K562 (cell line): Measurements from ENCODE around the gene SDCCAG8. TPM values are rescaled to one million over a fixed set of nuclear protein-coding genes. Genes with fewer than 3 reads are reported as not detected.

Source experiments
- NEUROD1 ChIP-seq: fragments of 150-350 bp; IDR thresholded peaks from 2 replicates; pipeline ENCODE4 v1.6.1; 2014; ENCODE audit warnings: borderline replicate concordance, low read length, low read depth; ENCODE audit not compliant: partially characterized antibody
- POLR2A ChIP-seq: fragments of 450-650 bp; conservative IDR thresholded peaks from 2 replicates; pipeline ENCODE4 v1.6.1; 2016
- POLR3G ChIP-seq: IDR thresholded peaks from 2 replicates; pipeline ENCODE4 v1.6.1; 2011; ENCODE audit not compliant: insufficient read length, insufficient replicate concordance; ENCODE audit errors: extremely low read depth
- PTTG1 ChIP-seq: fragments of 450-650 bp; IDR thresholded peaks from 2 replicates; pipeline ENCODE4 v1.6.1; 2016; ENCODE audit warnings: low read depth, mild to moderate bottlenecking, missing genetic modification characterization, missing compliant biosample characterization
- polyA plus RNA-seq, 8 experiments: library from polyadenylated mRNA; depleted of rRNA in 4 of 8; stranded (reverse) in 5 of 8; unstranded in 3 of 8; fragments of >200 nt; fragmentation: Nextera tagmentation in 2 of 8; fragmentation: Illumina TruSeq in 1 of 8; extraction: Ambion mirVana in 2 of 8; extraction: Trizol in 1 of 8; gene quantifications; 2 replicates each; pipeline versions ENCODE4 v1.2.1 to v1.2.3, GENCODE V29; 2011 to 2014; ENCODE audit warnings: inconsistent platforms in 1 of 8, missing spikeins in 1 of 8
- total RNA-seq, 7 experiments: library from RNA; depleted of rRNA in 6 of 7; stranded (reverse); fragments of >200 nt in 6 of 7; fragmentation: Illumina TruSeq in 2 of 7; extraction: Trizol in 2 of 7; gene quantifications; 2 replicates each; pipeline versions ENCODE4 v1.2.1 to v1.2.3, GENCODE V29; 2011 to 2021; ENCODE audit warnings: low replicate concordance in 1 of 7
- TF ChIP-seq, protein P1 (sequence below): fragments of 450-650 bp; IDR thresholded peaks from 2 replicates; pipeline ENCODE4 v1.6.1; 2016; ENCODE audit warnings: low read depth
- TF ChIP-seq, protein P2 (sequence below): sonication (generic); formaldehyde crosslinking; IDR thresholded peaks from 2 replicates; pipeline ENCODE4 v1.8.0; 2023; ENCODE audit warnings: mild to moderate bottlenecking, missing genetic modification reagents
- TF ChIP-seq, protein P3 (sequence below): fragments of 250-450 bp; sonication (Bioruptor Pico); IDR thresholded peaks from 2 replicates; pipeline ENCODE4 v1.9.0; 2021; ENCODE audit warnings: mild to moderate bottlenecking

The SDCCAG8 gene
- total and polyA plus RNA-seq, 9 of the 15 experiments (the other 6 are each of a cell fraction or from before 2014, with no cell fraction given), result 17.9 to 36.7 (median 25.4) TPM

DNA sequence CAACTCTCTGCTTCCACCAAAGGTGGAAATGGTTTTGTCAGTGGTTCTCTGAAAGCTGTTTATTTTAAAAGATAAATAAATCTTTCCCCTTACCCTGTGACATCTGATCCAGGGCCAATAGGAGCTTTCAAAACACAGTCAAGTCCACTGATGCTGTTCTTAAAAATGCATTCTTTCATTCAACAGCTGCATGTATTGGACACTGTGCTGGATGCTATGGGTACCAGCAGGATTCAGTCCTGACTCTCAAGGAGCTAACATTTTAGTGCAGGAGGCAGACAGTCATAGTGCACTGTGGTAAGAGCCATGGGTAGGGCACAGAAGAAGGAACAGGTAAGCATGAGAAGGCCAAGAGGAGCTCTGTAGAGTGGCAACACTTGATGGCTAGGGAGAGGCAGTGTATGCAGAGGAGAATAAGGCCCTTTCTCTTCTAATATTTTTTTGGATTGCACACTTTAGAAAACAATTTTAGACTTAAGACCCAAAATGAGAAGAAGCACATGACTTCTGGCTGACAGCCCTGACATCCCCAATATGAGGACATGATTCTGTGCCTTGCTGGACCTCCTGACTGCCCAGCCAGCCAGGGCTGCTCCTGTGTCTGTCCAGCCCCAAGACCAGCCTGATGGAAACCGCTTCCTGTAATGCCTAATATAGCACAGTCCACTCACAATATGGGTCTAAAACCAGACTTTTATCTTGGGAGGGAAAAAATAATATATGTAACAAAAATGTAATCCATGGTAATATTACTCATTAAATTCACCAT, 207.3 kb downstream of the SDCCAG8 start (continued):
- TF ChIP-seq, protein P1, sequence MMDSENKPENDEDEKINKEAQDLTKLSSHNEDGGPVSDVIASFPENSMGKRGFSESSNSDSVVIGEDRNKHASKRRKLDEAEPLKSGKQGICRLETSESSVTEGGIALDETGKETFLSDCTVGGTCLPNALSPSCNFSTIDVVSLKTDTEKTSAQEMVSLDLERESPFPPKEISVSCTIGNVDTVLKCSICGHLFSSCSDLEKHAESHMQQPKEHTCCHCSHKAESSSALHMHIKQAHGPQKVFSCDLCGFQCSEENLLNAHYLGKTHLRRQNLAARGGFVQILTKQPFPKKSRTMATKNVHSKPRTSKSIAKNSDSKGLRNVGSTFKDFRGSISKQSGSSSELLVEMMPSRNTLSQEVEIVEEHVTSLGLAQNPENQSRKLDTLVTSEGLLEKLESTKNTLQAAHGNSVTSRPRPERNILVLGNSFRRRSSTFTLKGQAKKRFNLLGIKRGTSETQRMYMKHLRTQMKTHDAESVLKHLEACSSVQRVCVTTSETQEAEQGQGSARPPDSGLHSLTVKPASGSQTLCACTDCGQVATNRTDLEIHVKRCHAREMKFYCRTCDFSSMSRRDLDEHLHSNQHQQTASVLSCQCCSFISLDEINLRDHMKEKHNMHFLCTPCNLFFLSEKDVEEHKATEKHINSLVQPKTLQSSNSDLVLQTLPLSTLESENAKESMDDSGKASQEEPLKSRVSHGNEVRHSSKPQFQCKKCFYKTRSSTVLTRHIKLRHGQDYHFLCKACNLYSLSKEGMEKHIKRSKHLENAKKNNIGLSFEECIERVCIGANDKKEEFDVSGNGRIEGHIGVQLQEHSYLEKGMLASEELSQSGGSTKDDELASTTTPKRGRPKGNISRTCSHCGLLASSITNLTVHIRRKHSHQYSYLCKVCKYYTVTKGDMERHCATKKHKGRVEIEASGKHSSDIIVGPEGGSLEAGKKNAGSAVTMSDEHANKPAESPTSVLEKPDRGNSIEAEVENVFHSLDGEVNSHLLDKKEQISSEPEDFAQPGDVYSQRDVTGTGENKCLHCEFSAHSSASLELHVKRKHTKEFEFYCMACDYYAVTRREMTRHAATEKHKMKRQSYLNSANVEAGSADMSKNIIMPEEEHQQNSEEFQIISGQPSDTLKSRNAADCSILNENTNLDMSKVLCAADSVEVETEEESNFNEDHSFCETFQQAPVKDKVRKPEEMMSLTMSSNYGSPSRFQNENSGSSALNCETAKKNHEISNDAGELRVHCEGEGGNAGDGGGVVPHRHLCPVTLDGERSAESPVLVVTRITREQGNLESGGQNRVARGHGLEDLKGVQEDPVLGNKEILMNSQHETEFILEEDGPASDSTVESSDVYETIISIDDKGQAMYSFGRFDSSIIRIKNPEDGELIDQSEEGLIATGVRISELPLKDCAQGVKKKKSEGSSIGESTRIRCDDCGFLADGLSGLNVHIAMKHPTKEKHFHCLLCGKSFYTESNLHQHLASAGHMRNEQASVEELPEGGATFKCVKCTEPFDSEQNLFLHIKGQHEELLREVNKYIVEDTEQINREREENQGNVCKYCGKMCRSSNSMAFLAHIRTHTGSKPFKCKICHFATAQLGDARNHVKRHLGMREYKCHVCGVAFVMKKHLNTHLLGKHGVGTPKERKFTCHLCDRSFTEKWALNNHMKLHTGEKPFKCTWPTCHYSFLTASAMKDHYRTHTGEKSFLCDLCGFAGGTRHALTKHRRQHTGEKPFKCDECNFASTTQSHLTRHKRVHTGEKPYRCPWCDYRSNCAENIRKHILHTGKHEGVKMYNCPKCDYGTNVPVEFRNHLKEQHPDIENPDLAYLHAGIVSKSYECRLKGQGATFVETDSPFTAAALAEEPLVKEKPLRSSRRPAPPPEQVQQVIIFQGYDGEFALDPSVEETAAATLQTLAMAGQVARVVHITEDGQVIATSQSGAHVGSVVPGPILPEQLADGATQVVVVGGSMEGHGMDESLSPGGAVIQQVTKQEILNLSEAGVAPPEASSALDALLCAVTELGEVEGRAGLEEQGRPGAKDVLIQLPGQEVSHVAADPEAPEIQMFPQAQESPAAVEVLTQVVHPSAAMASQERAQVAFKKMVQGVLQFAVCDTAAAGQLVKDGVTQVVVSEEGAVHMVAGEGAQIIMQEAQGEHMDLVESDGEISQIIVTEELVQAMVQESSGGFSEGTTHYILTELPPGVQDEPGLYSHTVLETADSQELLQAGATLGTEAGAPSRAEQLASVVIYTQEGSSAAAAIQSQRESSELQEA, result no peak
- TF ChIP-seq, protein P2, sequence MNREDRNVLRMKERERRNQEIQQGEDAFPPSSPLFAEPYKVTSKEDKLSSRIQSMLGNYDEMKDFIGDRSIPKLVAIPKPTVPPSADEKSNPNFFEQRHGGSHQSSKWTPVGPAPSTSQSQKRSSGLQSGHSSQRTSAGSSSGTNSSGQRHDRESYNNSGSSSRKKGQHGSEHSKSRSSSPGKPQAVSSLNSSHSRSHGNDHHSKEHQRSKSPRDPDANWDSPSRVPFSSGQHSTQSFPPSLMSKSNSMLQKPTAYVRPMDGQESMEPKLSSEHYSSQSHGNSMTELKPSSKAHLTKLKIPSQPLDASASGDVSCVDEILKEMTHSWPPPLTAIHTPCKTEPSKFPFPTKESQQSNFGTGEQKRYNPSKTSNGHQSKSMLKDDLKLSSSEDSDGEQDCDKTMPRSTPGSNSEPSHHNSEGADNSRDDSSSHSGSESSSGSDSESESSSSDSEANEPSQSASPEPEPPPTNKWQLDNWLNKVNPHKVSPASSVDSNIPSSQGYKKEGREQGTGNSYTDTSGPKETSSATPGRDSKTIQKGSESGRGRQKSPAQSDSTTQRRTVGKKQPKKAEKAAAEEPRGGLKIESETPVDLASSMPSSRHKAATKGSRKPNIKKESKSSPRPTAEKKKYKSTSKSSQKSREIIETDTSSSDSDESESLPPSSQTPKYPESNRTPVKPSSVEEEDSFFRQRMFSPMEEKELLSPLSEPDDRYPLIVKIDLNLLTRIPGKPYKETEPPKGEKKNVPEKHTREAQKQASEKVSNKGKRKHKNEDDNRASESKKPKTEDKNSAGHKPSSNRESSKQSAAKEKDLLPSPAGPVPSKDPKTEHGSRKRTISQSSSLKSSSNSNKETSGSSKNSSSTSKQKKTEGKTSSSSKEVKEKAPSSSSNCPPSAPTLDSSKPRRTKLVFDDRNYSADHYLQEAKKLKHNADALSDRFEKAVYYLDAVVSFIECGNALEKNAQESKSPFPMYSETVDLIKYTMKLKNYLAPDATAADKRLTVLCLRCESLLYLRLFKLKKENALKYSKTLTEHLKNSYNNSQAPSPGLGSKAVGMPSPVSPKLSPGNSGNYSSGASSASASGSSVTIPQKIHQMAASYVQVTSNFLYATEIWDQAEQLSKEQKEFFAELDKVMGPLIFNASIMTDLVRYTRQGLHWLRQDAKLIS, result no peak
- TF ChIP-seq, protein P3, sequence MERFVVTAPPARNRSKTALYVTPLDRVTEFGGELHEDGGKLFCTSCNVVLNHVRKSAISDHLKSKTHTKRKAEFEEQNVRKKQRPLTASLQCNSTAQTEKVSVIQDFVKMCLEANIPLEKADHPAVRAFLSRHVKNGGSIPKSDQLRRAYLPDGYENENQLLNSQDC (CRISPR knock-in tag), result no peak
- no peak for TF ChIP-seq POLR3G
- no peak for TF ChIP-seq PTTG1
- TF ChIP-seq POLR2A, result no peak
- no peak for TF ChIP-seq NEUROD1
